Colonic mucosa (tissue), 4 donors: ENCODE results near the gene ACTR8. TPM values are rescaled to one million over a fixed set of nuclear protein-coding genes. Genes with fewer than 3 reads are reported as not detected.

Experiments used
- DNase-seq: peaks from one replicate; pipeline ENCODE4 v3.0.0-alpha.2; 2020
- H3K27ac ChIP-seq: fragments of 200-600 bp; one replicate; pipeline ENCODE4 v1.8.0; 2021
- H3K27me3 ChIP-seq: fragments of 200-600 bp; one replicate; pipeline ENCODE4 v1.8.0; 2021
- H3K36me3 ChIP-seq: fragments of 200-600 bp; one replicate; pipeline ENCODE4 v1.8.0; 2021
- H3K4me1 ChIP-seq: fragments of 200-600 bp; one replicate; pipeline ENCODE4 v1.8.0; 2021; ENCODE audit warnings: mild to moderate bottlenecking
- H3K4me3 ChIP-seq: fragments of 200-600 bp; one replicate; pipeline ENCODE4 v1.8.0; 2021
- H3K9ac ChIP-seq, 2 donors: one replicate each; pipeline ENCODE4 v1.7.0; 2013; ENCODE audit warnings: control low read depth in 2 of 2, low read depth in 2 of 2, low read length in 2 of 2
- H3K9me3 ChIP-seq: fragments of 200-600 bp; one replicate; pipeline ENCODE4 v1.8.0; 2021
- intact Hi-C: fragments of 100-400 bp; cut with DNase I; formaldehyde crosslinking; loops from one replicate; pipeline ENCODE4 v1.14.1; 2022
- total RNA-seq, 2 donors: library from RNA; stranded (reverse); fragmentation: NEBNext Ultra II Directional in 1 of 2; extraction: Animal tissue kit (Norgen Biotek cat#: 25700) in 1 of 2; gene quantifications; one replicate each; pipeline ENCODE4 v1.2.1, GENCODE V29; 2021
- TF ChIP-seq, protein P1 (sequence below): fragments of 200-600 bp; IDR thresholded peaks from one replicate; pipeline ENCODE4 v1.8.0; 2022; ENCODE audit warnings: antibody characterized with exemption, mild to moderate bottlenecking
- donor health status: healthy.
- donor health status: DM: no; HTN: no; CAD: no.
- donor health status: DM: no; HTN: no; CAD: no.

Gene ACTR8
- total RNA-seq, 2 donors from 2014 or later = 31.4 to 35.0 TPM

DNA sequence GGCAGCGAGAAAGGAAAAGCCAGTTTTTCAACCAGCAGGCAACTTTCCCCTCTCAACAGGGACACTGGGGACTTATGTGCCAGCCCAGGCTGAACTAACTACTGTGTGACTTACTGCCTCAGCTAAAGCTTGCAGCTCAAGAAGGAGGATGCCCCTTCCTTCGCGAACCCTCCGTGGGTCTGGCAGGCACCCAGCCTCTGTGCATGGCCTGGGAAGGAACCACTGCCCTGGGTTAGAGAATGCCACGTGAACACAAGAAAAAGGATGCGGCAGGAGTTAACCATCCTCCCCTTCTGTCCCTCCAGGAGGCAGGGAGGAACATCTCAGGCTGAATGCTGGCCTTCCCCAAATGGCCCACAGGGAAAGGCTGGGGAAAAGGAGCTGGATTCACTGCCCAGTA lies 64.7 kb downstream of the ACTR8 start:
- intact Hi-C loops = no loop called here
- Histone ChIP-seq H3K27me3 (no peaks in the 10 kb centered on the region), H3K27ac (no peak overlapping the region), H3K4me1 (no peaks in the 10 kb centered on the region), H3K36me3 (no peaks in the 10 kb centered on the region), H3K9ac (no peak overlapping the region), H3K4me3 (no peak overlapping the region), H3K9me3 (no peaks in the 10 kb centered on the region)
- TF ChIP-seq, protein P1, sequence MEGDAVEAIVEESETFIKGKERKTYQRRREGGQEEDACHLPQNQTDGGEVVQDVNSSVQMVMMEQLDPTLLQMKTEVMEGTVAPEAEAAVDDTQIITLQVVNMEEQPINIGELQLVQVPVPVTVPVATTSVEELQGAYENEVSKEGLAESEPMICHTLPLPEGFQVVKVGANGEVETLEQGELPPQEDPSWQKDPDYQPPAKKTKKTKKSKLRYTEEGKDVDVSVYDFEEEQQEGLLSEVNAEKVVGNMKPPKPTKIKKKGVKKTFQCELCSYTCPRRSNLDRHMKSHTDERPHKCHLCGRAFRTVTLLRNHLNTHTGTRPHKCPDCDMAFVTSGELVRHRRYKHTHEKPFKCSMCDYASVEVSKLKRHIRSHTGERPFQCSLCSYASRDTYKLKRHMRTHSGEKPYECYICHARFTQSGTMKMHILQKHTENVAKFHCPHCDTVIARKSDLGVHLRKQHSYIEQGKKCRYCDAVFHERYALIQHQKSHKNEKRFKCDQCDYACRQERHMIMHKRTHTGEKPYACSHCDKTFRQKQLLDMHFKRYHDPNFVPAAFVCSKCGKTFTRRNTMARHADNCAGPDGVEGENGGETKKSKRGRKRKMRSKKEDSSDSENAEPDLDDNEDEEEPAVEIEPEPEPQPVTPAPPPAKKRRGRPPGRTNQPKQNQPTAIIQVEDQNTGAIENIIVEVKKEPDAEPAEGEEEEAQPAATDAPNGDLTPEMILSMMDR = no peak
- no peak for DNase-seq

Other genes starting within 250 kb of the ACTR8 start
- 10 to 100 TPM; 41.5 to 48.6 TPM for gene CHDH, start 35.7 kb downstream of the ACTR8 start, total RNA-seq
- gene IL17RB, start 35.6 kb downstream of the ACTR8 start, total RNA-seq = 10 to 100 TPM; 18.6 to 25.7 TPM
- 10 to 100 TPM; 46.0 to 52.9 TPM for gene SELENOK, start 9.7 kb upstream of the ACTR8 start, total RNA-seq
- gene CACNA2D3, start 240.4 kb upstream of the ACTR8 start, total RNA-seq = under 1 TPM; 0.42 to 0.98 TPM